ENCODE data around the gene GRM3.

GRM3 gene

DNA sequence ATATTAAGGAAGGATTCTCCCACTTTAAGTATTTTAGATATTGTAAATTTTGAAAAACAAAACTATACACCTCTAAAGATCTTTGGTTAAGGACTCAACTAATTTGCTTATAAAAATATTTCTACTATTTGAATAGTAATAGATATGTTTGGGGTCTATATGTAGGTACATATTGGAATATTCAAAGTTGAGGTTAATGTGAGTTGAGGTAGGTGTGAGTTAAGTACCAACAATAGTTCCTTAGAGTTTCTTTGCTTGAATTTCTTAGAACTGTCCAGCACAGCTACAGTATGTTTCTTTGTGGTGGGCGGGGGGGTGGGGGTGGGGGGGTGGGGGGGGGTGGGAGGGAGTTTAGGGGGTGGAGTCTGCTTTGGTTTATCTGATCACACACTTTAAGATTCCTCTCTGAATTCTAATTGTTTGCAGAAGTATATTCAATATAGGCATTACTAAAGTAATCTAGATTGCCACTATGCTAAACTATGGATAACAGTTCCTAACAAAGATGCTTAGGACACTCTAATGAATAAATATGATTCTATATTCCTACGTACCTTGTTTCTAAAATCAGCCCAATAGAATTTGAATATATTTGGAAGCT is 2.1 kb downstream of the GRM3 start:
- TF ChIP-seq, protein P1, sequence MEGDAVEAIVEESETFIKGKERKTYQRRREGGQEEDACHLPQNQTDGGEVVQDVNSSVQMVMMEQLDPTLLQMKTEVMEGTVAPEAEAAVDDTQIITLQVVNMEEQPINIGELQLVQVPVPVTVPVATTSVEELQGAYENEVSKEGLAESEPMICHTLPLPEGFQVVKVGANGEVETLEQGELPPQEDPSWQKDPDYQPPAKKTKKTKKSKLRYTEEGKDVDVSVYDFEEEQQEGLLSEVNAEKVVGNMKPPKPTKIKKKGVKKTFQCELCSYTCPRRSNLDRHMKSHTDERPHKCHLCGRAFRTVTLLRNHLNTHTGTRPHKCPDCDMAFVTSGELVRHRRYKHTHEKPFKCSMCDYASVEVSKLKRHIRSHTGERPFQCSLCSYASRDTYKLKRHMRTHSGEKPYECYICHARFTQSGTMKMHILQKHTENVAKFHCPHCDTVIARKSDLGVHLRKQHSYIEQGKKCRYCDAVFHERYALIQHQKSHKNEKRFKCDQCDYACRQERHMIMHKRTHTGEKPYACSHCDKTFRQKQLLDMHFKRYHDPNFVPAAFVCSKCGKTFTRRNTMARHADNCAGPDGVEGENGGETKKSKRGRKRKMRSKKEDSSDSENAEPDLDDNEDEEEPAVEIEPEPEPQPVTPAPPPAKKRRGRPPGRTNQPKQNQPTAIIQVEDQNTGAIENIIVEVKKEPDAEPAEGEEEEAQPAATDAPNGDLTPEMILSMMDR (IDR thresholded peaks at IDR 0.05; ENCODE audit: insufficient read depth, low read depth, low read length, missing control alignments): no peak
- H3K4me3 ChIP-seq (ENCODE audit: low read depth, low read length): no peak overlapping the region
- DNase-seq (ENCODE audit: low read depth): no peak

DNA sequence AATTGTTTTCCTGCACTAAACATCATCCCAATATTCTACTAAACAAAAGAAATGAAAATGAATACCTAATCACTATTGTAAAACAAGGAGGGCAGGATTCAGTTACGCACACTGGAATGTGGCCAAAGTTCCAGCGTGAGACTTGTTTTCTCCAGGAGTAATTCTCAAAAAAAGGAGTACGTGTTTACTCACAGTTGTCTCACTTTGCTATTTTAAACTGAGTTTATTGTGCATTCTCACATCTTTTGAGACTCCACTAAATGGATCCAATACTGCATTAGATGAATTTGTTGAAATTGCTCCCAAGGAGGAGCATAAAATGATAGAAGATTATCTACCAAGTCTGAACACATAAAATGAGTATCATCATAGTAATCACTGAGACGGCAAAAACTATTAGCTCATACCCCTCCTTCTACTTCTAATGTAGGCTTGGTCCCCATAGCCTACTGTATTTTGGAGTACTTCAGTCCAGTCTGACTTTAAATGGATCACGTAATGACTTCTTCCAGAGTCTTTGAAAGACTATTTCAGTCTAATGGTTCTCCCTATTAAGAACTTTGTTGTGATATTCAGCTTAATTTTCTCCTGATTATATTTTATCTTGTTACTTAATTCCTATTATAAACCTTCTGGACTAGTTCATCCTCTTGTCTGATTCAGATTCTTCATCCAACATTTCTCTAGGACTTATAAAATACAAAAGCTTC is 3.8 kb downstream of the GRM3 start:
- TF ChIP-seq, protein P1 (IDR thresholded peaks at IDR 0.05; ENCODE audit: insufficient read depth, low read depth, low read length, missing control alignments): no peak
- DNase-seq (ENCODE audit: low read depth): no peak
- no peak overlapping the region for H3K4me3 ChIP-seq (ENCODE audit: low read depth, low read length)

DNA sequence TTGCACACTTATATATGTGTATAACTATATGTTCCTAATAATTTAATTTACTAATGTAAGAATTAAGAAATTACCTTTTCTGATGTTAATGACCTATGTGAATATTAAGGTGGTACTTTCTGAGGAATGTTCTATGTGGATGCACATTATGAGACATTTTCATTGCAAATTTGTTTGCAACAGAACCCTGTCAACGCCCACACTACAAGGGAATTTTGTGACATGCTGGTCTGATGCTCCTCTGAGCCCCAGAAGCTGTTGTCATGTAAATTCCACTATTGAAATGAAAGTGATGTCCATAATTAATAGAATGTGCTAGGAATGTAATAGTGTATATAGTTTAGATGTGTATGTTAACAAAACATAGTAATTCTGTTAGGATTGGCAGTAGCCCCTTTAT is 4.5 kb downstream of the GRM3 start:
- TF ChIP-seq, protein P1 (IDR thresholded peaks at IDR 0.05; ENCODE audit: insufficient read depth, low read depth, low read length, missing control alignments): no peak
- DNase-seq (ENCODE audit: low read depth): no peak
- H3K4me3 ChIP-seq (ENCODE audit: low read depth, low read length): no peak overlapping the region

DNA sequence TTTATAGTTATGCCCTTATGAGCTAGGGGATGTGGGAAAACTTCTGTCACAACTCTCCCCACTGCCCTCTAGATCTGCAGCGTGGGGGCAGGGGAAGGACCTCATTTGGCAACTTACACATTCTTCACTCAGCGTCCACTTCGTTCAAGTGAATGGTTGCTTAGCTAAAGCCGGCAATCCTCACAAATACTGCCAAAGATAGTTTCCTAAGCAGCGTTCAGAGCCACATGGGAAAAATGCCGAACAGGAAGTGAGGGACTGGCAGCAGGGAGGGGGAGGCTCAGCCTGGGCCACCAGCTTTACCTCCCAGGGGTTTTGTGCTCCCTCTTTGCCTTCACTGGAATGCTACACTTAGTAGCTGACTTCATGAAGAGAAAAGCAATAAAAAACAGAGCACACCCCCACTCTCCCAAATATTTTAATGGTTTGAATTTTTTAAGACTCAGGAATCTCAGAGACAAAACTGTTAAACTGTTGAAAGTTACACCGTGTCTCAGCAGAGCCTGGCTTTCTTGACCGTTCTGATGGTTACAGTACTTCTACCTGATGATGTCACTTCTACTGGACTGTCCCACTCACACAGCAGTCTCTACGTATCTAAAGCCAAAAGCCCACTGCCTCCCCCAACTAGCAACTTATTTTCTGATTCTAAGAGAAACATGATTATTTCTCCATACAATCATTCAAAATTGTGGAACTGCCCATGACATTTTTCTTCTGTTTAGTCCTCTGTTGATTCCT is 10.4 kb downstream of the GRM3 start:
- DNase-seq (ENCODE audit: low read depth): no peak
- H3K4me3 ChIP-seq (ENCODE audit: low read depth, low read length): no peak overlapping the region

DNA sequence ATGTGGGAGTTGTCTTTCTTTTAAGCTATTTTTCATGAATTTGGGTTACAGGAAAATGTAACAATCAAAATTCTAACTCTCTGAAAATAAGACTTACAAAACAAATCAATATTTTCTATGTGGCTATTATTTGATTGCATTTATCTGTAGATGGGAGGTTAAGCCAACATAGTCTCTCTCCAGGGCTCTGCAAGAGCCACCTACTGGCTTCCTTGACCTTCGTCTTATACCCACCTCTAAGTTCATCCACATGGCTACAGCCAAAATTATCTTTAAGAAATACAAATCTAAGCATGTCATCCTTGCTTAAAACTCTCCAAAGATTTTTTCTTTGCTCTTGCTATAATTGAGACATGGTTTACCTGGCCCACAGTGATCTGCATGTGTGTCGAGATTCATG is 14.2 kb downstream of the GRM3 start:
- DNase-seq (ENCODE audit: low read depth): no peak
- TF ChIP-seq, protein P1 (IDR thresholded peaks at IDR 0.05; ENCODE audit: insufficient read depth, low read depth, low read length, missing control alignments): no peak
- no peak overlapping the region for H3K4me3 ChIP-seq (ENCODE audit: low read depth, low read length)

More for the DNA sequence above, 10.4 kb downstream of the GRM3 start:
- TF ChIP-seq, protein P1 (IDR thresholded peaks at IDR 0.05; ENCODE audit: insufficient read depth, low read depth, low read length, missing control alignments): no peak

DNA sequence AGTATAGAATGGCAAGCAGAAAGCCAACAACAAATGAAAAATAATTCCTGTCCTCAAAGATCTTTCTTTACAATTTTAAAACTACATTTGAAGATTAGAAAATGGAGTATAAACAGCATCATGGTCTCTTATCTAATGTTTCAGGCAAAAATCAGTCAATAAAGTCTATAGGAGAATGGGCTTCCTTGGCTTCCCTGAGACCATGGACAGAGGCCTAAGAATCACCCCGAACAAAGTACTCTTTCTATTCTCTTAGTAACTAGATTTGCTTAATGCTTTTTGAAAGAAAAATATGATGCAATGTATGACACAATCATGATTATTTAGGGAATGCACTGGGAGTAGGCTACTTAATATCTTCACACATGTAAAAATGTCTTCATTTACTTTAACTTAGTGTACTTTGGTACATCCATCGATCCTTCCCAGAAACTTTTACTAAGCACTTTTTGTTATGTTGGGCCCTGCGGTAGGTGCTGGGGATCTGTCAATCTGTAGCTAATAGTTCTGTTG is 17.3 kb downstream of the GRM3 start:
- no peak overlapping the region for H3K4me3 ChIP-seq (ENCODE audit: low read depth, low read length)
- TF ChIP-seq, protein P1 (IDR thresholded peaks at IDR 0.05; ENCODE audit: insufficient read depth, low read depth, low read length, missing control alignments): no peak
- DNase-seq (ENCODE audit: low read depth): no peak
